GM20431 (cell line): Measurements from ENCODE around the gene FXYD7.
"Not testable (repeated sequence)": the region's sequence is repeated elsewhere in the genome, so short reads cannot be mapped to it uniquely, and the experiment has no call there.

Experiments used
- in situ Hi-C: fragments of 300-500 bp; cut with MseI, MboI; formaldehyde crosslinking; loops from one replicate; pipeline ENCODE4 v1.15.0; 2020; ENCODE audit warnings: low sequenced_read_pairs; ENCODE audit not compliant: unreplicated experiment

The FXYD7 gene

GRCh38 chr19:35143231-35143715 is at the start of gene FXYD7:
TSS of gene FXYD7 (plus strand) at chr19:35143255. CDS start at chr19:35143334, 79 bp downstream.
- in situ Hi-C loops = no loop called here

- in situ Hi-C loops = no loop called here
Observed at GRCh38 chr19:35093430-35093829, 49.6 kb upstream of the FXYD7 start.

- in situ Hi-C loops = no loop called here
Observed at GRCh38 chr19:35093941-35094647, 49.0 kb upstream of the FXYD7 start.

GRCh38 chr19:35094656-35095055 is 48.4 kb upstream of the FXYD7 start:
- in situ Hi-C loops = no loop called here

- in situ Hi-C loops = no loop called here
Observed at GRCh38 chr19:35095667-35096368, 47.2 kb upstream of the FXYD7 start.

- in situ Hi-C loops = no loop called here
Observed at GRCh38 chr19:35098413-35099049, 44.5 kb upstream of the FXYD7 start.

GRCh38 chr19:35099155-35099896 is 43.7 kb upstream of the FXYD7 start:
- in situ Hi-C loops = no loop called here

GRCh38 chr19:35099897-35100275 is 43.2 kb upstream of the FXYD7 start:
- in situ Hi-C loops = no loop called here

GRCh38 chr19:35100588-35101533 is 42.2 kb upstream of the FXYD7 start:
- in situ Hi-C loops = no loop called here

- in situ Hi-C loops = not testable (repeated sequence)
Observed at GRCh38 chr19:35101949-35102348, 41.1 kb upstream of the FXYD7 start.

GRCh38 chr19:35103614-35104013 is 39.4 kb upstream of the FXYD7 start:
- in situ Hi-C loops = not testable (repeated sequence)

GRCh38 chr19:35104361-35104760 is 38.7 kb upstream of the FXYD7 start:
- in situ Hi-C loops = no loop called here

- in situ Hi-C loops = no loop called here
Observed at GRCh38 chr19:35105047-35105410, 38.0 kb upstream of the FXYD7 start.

GRCh38 chr19:35105411-35106290 is 37.4 kb upstream of the FXYD7 start:
- in situ Hi-C loops = no loop called here

GRCh38 chr19:35106291-35106583 is 36.8 kb upstream of the FXYD7 start:
- in situ Hi-C loops = no loop called here

GRCh38 chr19:35106898-35107541 is 36.0 kb upstream of the FXYD7 start:
- in situ Hi-C loops = no loop called here

- in situ Hi-C loops = no loop called here
Observed at GRCh38 chr19:35107545-35107944, 35.5 kb upstream of the FXYD7 start.

- in situ Hi-C loops = no loop called here
Observed at GRCh38 chr19:35108730-35109129, 34.3 kb upstream of the FXYD7 start.
